Panc1 (cell line): ENCODE results near the gene ERGIC1. TPM values are rescaled to one million over a fixed set of nuclear protein-coding genes. Genes with fewer than 3 reads are reported as not detected.

Experiments
- ATAC-seq: fragments of 200-7000 bp; cut with Tn5 transposase; 2 replicates; pipeline ENCODE4 v1.9.1; 2020; ENCODE audit warnings: mild to moderate bottlenecking, moderate library complexity
- BruUV-seq: library from RNA; stranded (reverse); fragments of 400-500 nt; replicated peaks from 2 replicates; lab custom pipeline; 2021; lab: Mats Ljungman, UMichigan
- CTCF ChIA-PET: fragments of 300-600 bp; sonication (Branson Sonifier 250); formaldehyde crosslinking; loops from one replicate; lab custom pipeline; 2022; ENCODE audit warnings: antibody characterized with exemption; lab: Charles Lee
- POLR2A ChIA-PET: fragments of 300-600 bp; sonication (Branson Sonifier 250); formaldehyde crosslinking; loops from one replicate; lab custom pipeline; 2022; ENCODE audit warnings: antibody characterized with exemption; lab: Charles Lee
- DNase-seq: peaks from one replicate; pipeline ENCODE4 v3.0.0-alpha.2; 2010; ENCODE audit warnings: low read depth, low spot score
- H3K27ac ChIP-seq: 2 replicates; pipeline ENCODE4 v1.5.1; 2011; ENCODE audit warnings: mild to moderate bottlenecking, low read length, inconsistent platforms
- H3K27me3 ChIP-seq: fragments of 200-500 bp; sonication (Bioruptor generic); 2 replicates; pipeline ENCODE4 v1.6.0; 2014; ENCODE audit warnings: low read length, inconsistent platforms; ENCODE audit not compliant: control insufficient read depth, insufficient read depth
- H3K36me3 ChIP-seq: fragments of 200-500 bp; sonication (Bioruptor generic); 2 replicates; pipeline ENCODE4 v1.5.1; 2014; ENCODE audit warnings: inconsistent platforms, mild to moderate bottlenecking, low read length, moderate library complexity; ENCODE audit not compliant: control insufficient read depth, insufficient read depth
- H3K4me1 ChIP-seq: 2 replicates; pipeline ENCODE4 v1.5.1; 2011; ENCODE audit warnings: inconsistent platforms, mild to moderate bottlenecking, low read length, moderate library complexity; ENCODE audit not compliant: control insufficient read depth, insufficient read depth
- H3K4me3 ChIP-seq, 2 experiments: 2 replicates each; pipeline ENCODE4 v1.5.1; 2011 to 2012; ENCODE audit warnings: low read depth in 2 of 2, low read length in 2 of 2, mild to moderate bottlenecking in 2 of 2, inconsistent platforms in 1 of 2, moderate library complexity in 1 of 2
- H3K9me3 ChIP-seq: fragments of 200-500 bp; sonication (Bioruptor generic); 2 replicates; pipeline ENCODE4 v1.5.1; 2014; ENCODE audit warnings: low read depth, mild to moderate bottlenecking, inconsistent platforms, low read length, moderate library complexity; ENCODE audit not compliant: control insufficient read depth, insufficient read depth
- POLR2AphosphoS5 ChIP-seq: IDR thresholded peaks from 2 replicates; pipeline ENCODE4 v1.6.1; 2012; ENCODE audit warnings: mild to moderate bottlenecking, low read depth, low read length, moderate library complexity
- SIN3A ChIP-seq: IDR thresholded peaks from 2 replicates; pipeline ENCODE4 v1.6.1; 2012; ENCODE audit warnings: low read depth, mild to moderate bottlenecking, low read length, moderate library complexity, borderline replicate concordance; ENCODE audit not compliant: insufficient read depth
- TCF7L2 ChIP-seq: IDR thresholded peaks from 2 replicates; pipeline ENCODE4 v1.6.1; 2011; ENCODE audit warnings: mild to moderate bottlenecking, low read depth, low read length, inconsistent platforms
- in situ Hi-C: cut with HindIII; loops from 2 replicates; pipeline ENCODE4 v1.10.0; 2016; ENCODE audit warnings: low sequenced_read_pairs, low pct_unique_long_range_greater_than_20kb
- intact Hi-C: fragments of 100-400 bp; cut with micrococcal nuclease; formaldehyde crosslinking; loops from one replicate; pipeline ENCODE4 v1.10.0; 2022; ENCODE audit not compliant: unreplicated experiment
- total RNA-seq: library from RNA; stranded (reverse); gene quantifications from one replicate; pipeline ENCODE4 v1.2.1, GENCODE V29; 2021; ENCODE audit not compliant: unreplicated experiment
- TF ChIP-seq, protein P1 (sequence below): fragments of 450-650 bp; IDR thresholded peaks from 2 replicates; pipeline ENCODE4 v1.5.1; 2017; ENCODE audit warnings: mild to moderate bottlenecking
- TF ChIP-seq, protein P2 (sequence below), 2 experiments: IDR thresholded peaks; 2 replicates each; pipeline ENCODE4 v1.6.1; 2011 to 2012; ENCODE audit warnings: low read depth in 2 of 2, control low read depth in 1 of 2, low read length in 1 of 2, mild to moderate bottlenecking in 1 of 2, moderate library complexity in 1 of 2; ENCODE audit not compliant: insufficient read depth in 1 of 2

Gene ERGIC1
- total RNA-seq, 1 experiment from 2014 or later = 206 TPM

DNA sequence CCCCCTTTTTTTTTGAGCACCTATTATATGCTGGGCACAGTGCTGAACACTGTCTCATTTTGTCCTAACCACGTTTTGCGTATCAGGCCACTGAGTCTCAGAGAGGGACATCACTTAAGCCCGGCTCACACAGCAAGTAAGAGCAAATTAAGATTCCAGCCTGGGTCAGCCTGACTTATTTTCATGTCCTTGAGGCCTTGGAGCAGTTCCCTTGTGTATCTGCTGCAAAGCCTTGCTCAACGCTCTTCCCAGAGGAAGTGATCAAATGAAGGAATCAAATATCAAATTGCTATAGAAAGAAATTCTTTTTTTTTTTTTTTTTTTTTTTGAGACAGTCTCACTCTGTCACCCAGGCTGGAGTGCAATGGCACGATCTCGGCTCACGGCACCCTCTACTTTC, 30.7 kb downstream of the ERGIC1 start:
- CTCF ChIA-PET = interaction anchor here (0.6 kb wide), 1 partner anchor 86 kb away, joined by 9 read pairs; no protein-coding TSS in a partner anchor
- BruUV-seq = no TSS peak
- H3K27ac ChIP-seq = peak overlapping the region; percentile 98

DNA sequence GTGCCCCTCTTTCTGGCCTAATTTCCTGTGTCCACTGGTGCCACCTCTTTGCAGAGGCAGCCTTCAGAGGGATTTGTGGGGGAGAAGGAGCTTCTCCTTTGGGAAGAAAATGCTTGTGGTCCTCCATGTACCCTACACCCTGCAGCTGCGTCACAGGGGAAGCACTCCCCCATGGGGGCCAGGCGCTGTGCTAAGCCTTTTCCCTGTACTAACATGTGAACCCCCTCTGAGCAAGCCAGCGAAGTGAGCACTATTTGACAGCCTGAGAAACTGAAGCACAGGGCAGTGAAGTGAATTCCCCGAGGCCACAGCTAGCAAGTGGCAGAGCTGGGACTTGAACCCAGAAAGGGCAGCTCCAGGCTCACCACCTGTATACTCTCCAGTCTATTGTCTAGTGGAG, 32.3 kb downstream of the ERGIC1 start:
- no peak for ATAC-seq
- H3K4me3 ChIP-seq = no peak overlapping the region
- BruUV-seq = no TSS peak
- in situ Hi-C loops = no loop called here
- peaks cover 99% of the 10 kb centered on the region for H3K4me1 ChIP-seq
- no peak for TF ChIP-seq SIN3A
- TF ChIP-seq, protein P1, sequence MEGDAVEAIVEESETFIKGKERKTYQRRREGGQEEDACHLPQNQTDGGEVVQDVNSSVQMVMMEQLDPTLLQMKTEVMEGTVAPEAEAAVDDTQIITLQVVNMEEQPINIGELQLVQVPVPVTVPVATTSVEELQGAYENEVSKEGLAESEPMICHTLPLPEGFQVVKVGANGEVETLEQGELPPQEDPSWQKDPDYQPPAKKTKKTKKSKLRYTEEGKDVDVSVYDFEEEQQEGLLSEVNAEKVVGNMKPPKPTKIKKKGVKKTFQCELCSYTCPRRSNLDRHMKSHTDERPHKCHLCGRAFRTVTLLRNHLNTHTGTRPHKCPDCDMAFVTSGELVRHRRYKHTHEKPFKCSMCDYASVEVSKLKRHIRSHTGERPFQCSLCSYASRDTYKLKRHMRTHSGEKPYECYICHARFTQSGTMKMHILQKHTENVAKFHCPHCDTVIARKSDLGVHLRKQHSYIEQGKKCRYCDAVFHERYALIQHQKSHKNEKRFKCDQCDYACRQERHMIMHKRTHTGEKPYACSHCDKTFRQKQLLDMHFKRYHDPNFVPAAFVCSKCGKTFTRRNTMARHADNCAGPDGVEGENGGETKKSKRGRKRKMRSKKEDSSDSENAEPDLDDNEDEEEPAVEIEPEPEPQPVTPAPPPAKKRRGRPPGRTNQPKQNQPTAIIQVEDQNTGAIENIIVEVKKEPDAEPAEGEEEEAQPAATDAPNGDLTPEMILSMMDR = no peak
- TF ChIP-seq POLR2AphosphoS5 = no peak
- TF ChIP-seq TCF7L2 = no peak
- TF ChIP-seq, protein P2, sequence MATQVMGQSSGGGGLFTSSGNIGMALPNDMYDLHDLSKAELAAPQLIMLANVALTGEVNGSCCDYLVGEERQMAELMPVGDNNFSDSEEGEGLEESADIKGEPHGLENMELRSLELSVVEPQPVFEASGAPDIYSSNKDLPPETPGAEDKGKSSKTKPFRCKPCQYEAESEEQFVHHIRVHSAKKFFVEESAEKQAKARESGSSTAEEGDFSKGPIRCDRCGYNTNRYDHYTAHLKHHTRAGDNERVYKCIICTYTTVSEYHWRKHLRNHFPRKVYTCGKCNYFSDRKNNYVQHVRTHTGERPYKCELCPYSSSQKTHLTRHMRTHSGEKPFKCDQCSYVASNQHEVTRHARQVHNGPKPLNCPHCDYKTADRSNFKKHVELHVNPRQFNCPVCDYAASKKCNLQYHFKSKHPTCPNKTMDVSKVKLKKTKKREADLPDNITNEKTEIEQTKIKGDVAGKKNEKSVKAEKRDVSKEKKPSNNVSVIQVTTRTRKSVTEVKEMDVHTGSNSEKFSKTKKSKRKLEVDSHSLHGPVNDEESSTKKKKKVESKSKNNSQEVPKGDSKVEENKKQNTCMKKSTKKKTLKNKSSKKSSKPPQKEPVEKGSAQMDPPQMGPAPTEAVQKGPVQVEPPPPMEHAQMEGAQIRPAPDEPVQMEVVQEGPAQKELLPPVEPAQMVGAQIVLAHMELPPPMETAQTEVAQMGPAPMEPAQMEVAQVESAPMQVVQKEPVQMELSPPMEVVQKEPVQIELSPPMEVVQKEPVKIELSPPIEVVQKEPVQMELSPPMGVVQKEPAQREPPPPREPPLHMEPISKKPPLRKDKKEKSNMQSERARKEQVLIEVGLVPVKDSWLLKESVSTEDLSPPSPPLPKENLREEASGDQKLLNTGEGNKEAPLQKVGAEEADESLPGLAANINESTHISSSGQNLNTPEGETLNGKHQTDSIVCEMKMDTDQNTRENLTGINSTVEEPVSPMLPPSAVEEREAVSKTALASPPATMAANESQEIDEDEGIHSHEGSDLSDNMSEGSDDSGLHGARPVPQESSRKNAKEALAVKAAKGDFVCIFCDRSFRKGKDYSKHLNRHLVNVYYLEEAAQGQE (IDR thresholded peaks at IDR 0.05; ENCODE audit: insufficient read depth in 1 of 2, low read depth in 2 of 2, low read length in 1 of 2) = no peak
- ChIA-PET POLR2A (no interaction called here), CTCF (no interaction called here)
- no peaks in the 10 kb centered on the region for H3K36me3 ChIP-seq
- H3K27me3 ChIP-seq = no peaks in the 10 kb centered on the region
- intact Hi-C loops = loop anchor here (5.0 to 10.0 kb wide), 2 partner anchors 94 to 152 kb away; partner anchors contain the start of gene DUSP1
- H3K27ac ChIP-seq = peak overlapping the region; percentile 98
- H3K9me3 ChIP-seq = no peaks in the 10 kb centered on the region
- DNase-seq = no peak

More for the DNA sequence above, 30.7 kb downstream of the ERGIC1 start:
- Histone ChIP-seq H3K27me3 (no peaks in the 10 kb centered on the region), H3K36me3 (no peaks in the 10 kb centered on the region), H3K4me3 (no peak overlapping the region), H3K9me3 (no peaks in the 10 kb centered on the region), H3K4me1 (peaks cover 99% of the 10 kb centered on the region)
- DNase-seq (no peak), ATAC-seq (no peak)
- POLR2A ChIA-PET = interaction anchor here (0.7 kb wide), 1 partner anchor 86 kb away, joined by 11 read pairs; no protein-coding TSS in a partner anchor
- intact Hi-C loops (loop anchor here (5.0 to 10.0 kb wide), 2 partner anchors 92 to 150 kb away; partner anchors contain the start of gene DUSP1), in situ Hi-C loops (no loop called here)
- TF ChIP-seq TCF7L2 = no peak
- TF ChIP-seq, protein P1 = no peak
- no peak for TF ChIP-seq SIN3A
- TF ChIP-seq, protein P2 (IDR thresholded peaks at IDR 0.05; ENCODE audit: insufficient read depth in 1 of 2, low read depth in 2 of 2, low read length in 1 of 2) = no peak
- no peak for TF ChIP-seq POLR2AphosphoS5
